Testis (tissue), 2 donors: ENCODE measurements around the gene NCK2.

Experiments used
- CTCF ChIP-seq, 3 experiments: fragments of 450-650 bp in 2 of 3; fragments of 200-600 bp in 1 of 3; sonication (generic) in 1 of 3; IDR thresholded peaks; one replicate each; pipeline ENCODE4 v1.5.1; 2016 to 2019; ENCODE audit warnings: antibody characterized with exemption in 3 of 3, mild to moderate bottlenecking in 2 of 3, moderate library complexity in 1 of 3
- POLR2A ChIP-seq: fragments of 450-650 bp; IDR thresholded peaks from one replicate; pipeline ENCODE4 v1.6.1; 2017; ENCODE audit warnings: antibody characterized with exemption, mild to moderate bottlenecking, moderate library complexity

- TF ChIP-seq CTCF (IDR thresholded peaks at IDR 0.05): no peak
- no peak for TF ChIP-seq POLR2A
Observed at GRCh38 chr2:105754011-105754410, 9.3 kb downstream of the NCK2 start.
